GM19239 (cell line): Measurements from ENCODE around the gene NLRC5.
"Not testable (repeated sequence)": the region's sequence is repeated elsewhere in the genome, so short reads cannot be mapped to it uniquely, and the experiment has no call there.

Experiments used
- DNase-seq: peaks from one replicate; pipeline ENCODE4 v3.0.0; 2011; ENCODE audit warnings: low spot score; ENCODE audit not compliant: insufficient read length
- FAIRE-seq: peaks from 2 replicates; lab custom pipeline; 2011; peaks lifted over from hg19 to GRCh38; lab: Jason Lieb, UNC

NLRC5 gene

DNA sequence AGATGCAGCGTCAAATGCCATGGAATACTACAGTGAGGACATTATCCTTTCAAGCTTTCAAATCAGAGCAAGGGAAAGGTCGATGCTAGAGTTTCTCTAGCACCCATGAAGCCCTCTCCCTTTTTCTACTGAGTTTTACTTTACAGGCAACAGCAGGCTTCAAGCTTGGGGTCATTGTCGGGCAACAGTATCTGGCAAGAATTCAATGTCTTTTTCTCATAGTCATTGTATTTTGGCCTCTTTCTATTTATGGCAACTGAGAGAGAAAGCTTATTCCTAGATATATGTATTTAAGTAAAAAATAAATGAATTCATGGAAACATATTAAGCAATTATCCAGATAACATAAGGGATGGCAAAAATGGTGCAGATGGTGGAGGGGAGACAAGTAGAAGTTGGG is 28.0 kb upstream of the NLRC5 start:
- FAIRE-seq (no peak), DNase-seq (no peak)

DNA sequence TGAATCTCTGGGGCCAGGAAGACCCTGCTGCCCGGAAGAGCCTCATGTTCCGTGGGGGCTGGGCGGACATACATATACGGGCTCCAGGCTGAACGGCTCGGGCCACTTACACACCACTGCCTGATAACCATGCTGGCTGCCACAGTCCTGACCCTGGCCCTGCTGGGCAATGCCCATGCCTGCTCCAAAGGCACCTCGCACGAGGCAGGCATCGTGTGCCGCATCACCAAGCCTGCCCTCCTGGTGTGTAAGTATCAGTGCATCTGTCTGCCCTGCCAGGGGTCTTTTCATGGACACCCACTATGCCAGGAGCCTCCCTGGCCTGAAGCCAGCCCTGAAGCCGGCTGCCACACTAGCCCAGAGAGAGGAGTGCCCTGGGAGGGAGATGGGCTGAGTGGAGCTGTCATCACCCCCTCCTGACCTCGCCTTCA is 27.5 kb upstream of the NLRC5 start, which contains the start of gene CETP:
CETP (plus strand) TSS at position 100 of the 431 bp plus-strand sequence; CDS start at position 130, 30 bp downstream.
- FAIRE-seq, result no peak
- DNase-seq, result no peak

DNA sequence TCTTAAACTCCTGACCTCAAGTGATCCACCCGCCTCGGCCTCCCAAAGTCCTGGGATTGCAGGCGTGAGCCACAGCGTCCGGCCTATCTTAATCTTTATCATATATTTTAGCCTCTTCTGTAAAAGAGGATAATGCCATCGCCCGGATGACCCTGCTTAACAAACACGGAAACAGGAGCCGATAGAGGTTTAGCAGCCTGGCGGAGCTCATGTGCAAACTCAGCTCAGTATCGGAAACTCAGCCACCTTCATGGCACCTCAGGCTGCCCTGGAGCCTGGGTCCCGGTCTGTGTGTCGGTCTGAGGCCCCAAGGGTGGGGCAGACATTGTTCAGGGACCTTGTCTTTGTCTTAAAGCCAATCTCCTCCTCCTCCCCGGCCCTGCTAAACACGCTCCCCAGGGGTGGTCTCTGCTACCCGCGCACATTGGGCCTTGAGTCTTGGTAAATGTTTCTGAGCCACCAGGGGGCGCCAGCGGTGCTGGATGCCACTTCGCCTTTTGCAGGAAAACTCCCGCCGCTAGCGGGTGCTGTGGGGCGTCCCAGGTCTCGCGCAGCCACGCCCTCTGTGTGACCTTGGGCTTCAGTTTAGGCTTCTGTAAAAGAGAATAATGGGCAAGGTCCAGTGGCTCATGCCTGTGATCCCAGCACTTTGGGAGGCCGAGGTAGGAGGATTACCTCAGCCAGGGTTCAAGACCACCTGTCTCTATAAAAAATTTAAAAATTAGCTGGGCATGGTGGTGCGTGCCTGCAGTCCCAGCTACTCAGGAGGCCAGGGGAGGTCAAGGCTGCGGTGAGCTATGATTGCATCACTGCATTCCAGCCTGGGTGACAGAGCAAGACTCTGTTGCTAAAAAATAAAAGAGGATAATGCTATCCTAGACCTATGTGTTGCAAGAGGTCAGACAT is 24.9 kb upstream of the NLRC5 start:
- peak; percentile 98 for FAIRE-seq
- peak; percentile 70 for DNase-seq

DNA sequence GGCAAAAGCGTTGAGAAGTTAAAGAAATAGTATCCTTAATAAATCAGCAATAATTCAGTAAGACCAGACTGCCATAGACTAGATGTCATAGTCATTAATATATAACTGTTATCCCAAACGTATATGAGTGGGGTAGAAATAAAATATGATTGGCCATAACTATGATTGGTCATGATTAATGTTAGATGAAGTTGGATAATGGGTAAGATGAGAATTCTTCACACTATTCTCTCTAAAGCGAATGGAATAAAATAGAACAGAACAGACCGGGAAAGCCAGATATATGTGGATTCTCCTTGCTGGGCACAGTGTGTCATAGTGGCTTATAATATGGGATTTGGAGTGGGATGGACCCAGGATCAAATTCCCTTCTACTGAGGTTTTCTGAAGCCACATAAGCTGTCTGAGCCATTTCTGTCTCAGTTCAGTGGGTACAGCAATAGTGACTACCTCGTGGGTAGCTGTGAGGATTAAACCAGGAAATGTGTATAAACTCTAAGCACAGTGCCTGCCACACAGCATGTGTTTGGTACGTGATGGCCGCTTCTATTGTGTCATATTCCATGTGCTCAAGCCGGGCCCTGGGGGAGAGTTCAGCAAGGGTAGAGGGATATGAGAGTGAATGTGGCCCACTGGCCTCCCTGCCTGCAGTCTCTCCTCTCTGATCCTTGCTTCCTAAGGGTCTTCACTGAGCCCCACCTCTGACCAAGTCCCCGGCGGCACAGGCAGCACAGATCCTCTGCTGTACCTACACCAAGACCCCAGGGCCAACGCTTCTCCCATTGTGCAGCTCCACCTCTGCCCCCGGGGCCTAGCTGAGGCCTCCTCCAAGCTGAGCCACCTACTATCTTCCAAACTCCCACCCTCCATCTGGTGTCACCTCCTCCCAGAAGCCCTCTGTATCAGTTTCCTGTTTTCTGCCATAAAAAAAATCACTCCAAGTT is 23.9 kb upstream of the NLRC5 start:
- DNase-seq (no peak), FAIRE-seq (peak; percentile 55)

GRCh38 chr16:56966093-56966475 is 23.3 kb upstream of the NLRC5 start:
- DNase-seq (no peak), FAIRE-seq (no peak)

- FAIRE-seq, result no peak
- no peak for DNase-seq
Measured at GRCh38 chr16:56967733-56968132, 21.6 kb upstream of the NLRC5 start.

DNA sequence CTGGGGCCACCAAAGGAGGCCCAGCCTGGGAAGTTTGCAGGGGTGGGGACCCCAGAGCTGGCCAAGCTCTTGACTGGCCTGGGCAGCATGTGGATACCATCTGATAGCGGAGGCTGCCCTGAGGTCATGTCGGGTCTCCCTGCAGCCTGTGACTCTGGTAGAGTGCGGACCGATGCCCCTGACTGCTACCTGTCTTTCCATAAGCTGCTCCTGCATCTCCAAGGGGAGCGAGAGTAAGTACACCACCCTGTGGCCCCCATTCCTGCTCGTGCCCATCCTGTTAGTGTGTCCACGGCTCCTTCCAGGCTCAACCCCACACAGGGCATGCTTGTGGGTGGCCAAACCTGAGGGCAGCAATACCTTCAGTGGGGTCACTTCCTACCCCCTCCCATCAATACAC is 19.6 kb upstream of the NLRC5 start:
- no peak for DNase-seq
- no peak for FAIRE-seq

DNA sequence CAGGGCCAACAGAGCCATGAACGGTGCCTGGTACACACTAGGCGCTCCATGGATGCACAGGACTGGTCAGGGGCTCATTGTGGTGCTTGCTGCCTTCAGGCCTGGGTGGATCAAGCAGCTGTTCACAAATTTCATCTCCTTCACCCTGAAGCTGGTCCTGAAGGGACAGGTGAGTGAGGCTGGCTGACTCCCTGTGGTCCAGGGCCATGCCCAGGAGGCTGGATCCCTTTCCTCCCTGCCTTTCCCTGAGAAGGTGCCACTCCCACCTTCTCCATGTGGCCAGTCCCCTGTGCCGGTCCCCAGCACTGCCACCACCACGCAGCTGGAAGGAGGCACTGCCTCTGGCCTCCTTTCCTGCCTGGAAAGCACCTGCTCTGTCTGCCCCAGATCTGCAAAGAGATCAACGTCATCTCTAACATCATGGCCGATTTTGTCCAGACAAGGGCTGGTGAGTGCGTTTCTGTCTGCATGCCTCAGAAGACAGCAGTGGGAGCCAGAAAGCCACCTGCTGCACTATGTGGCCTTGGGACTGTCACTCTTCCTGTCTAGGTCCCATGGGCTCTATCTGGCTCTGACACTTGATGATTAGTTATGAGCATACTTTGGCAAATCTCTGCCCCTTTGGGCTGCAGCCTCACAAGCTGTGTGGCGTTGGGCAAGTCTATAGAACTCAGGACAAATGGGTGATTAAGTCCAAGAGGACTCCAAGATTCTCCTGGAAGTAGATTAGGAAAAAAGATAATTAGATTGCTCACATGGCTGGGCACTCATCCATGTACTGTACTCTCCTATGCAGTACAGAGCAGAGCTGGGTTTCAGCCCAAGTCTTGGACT is 18.2 kb upstream of the NLRC5 start:
- DNase-seq, result peak; percentile 42
- FAIRE-seq, result peak; percentile 96

DNA sequence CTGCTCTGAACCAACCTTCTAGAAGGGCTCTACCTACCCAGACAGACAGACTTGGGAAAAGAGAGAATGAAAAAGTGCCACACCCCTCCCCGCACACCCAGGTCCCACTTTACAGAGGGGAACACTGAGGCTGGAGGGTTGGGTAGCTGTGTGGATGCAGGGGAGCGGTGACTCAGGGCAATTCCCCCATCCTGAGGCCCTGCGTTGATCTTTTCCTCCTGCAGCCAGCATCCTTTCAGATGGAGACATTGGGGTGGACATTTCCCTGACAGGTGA is 17.7 kb upstream of the NLRC5 start:
- FAIRE-seq (no peak), DNase-seq (no peak)

DNA sequence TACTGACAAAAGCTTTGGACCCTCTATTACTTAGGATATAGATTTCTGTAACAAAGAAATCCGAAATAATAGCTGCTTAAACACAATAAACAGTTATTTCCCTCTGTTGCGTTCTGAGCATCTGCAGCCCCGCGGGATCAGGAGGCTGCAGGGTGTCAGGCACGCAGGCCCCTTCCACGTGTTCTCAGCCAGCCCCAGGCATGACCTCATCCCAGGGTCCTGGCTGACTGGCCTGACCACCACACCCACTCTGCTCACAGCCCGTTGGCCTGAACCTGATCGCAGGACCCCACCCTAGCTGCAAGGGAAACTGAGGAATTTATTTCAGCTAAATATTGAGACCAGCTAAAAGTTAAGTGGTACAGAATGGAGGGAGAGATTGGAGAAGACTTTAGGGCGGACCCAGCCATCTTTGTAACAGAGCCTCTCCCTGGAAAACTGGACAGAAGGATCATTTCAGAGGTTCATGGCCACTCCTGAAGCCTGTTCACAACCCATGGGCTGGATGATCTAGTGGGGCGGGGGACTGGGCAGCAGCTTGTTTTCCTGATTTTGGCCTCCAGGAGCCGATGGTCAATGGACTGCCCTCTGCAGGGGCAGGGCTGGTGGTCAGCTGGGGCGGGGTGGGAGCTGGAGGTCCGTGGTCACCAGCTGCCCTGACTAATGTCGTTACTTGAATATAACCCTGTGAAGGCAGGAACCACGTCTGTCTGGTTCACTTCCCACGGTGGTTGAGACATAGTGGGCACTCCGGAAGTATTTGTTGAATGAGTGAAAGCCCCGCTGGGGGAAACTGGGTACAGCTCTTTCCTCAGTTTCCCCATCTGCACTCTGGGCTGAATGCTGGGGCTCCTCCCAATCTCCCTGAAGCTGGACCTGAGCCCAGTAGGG is 16.7 kb upstream of the NLRC5 start:
- no peak for FAIRE-seq
- no peak for DNase-seq

DNA sequence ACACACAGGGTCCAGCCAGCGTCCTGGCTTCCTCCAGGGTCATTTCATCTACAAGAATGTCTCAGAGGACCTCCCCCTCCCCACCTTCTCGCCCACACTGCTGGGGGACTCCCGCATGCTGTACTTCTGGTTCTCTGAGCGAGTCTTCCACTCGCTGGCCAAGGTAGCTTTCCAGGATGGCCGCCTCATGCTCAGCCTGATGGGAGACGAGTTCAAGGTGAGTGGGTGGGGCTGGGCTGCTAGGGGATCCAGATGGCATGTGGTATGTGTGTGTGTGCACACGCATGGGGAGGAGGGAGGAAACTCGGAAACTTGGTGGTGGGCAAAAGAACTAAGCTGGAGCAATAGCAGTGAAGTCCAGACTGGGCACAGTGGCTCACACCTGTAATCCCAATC is 16.1 kb upstream of the NLRC5 start:
- no peak for DNase-seq

DNA sequence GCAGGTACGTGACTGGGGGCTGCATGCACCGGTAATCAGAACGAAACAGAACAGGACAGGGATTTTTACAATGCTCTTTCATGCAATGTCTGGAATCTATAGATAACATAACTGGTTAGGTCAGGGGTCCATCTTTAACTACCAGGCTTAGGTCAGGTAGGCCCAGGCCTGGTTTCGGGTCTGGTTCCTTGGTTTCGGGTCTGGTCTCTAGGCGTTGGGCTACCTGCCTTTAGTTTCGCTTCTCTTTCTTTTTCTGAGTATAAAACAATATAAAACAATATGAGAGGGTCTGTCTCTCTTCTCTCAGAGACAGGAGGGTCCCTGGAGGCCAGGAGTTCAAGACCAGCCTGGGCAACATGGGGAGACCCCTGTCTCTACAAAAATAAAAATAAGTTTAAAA is 15.5 kb upstream of the NLRC5 start:
- DNase-seq, FAIRE-seq: not testable (repeated sequence)

More for the DNA sequence above, 16.1 kb upstream of the NLRC5 start:
- FAIRE-seq, result no peak

- DNase-seq (no peak), FAIRE-seq (no peak)
Measured at GRCh38 chr16:56974549-56975300, 14.6 kb upstream of the NLRC5 start.

- FAIRE-seq, result peak; percentile 56
- DNase-seq, result no peak
Measured at GRCh38 chr16:56975714-56976113, 13.6 kb upstream of the NLRC5 start.

- FAIRE-seq (no peak), DNase-seq (no peak)
Measured at GRCh38 chr16:56977216-56977615, 12.1 kb upstream of the NLRC5 start.

DNA sequence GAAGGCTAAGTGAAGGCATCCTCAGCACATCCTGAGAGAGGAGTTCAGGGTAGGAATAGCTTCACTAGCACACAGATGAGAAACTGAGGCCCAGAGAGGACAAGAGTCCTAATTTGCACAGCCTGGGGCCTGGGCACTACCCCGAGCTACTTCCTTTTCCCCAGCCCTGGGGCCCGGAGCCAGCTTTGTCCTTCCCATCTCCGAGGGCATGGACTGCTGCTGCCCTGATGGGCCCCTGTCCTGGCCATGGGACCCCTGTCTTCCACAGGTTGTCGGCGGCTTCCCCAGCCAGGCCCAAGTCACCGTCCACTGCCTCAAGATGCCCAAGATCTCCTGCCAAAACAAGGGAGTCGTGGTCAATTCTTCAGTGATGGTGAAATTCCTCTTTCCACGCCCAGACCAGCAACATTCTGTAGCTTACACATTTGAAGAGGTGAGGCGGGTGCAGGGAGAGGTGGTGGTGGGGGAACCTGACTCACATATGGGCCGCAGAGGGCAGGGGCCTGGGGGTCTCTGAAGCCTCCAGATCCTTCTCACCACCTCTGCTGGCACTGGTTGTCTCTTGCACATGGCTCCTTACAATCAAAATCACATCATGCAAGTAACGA is 11.4 kb upstream of the NLRC5 start:
- DNase-seq (no peak), FAIRE-seq (no peak)

DNA sequence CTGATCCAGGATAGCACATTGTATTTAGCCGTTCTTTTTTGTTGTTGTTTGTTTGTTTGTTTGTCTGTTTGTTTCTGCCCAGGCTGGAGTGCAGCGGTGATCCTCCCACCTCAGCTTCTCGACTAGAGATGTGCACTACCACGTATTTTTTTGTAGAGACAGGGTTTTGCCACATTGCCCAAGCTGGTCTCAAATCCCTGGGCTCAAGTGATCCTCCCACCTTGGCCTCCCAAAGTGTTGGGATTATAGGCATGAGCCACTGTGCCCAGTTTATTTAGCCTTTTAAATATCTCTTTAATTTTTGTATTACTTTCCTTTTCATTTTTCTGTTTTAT is 9.2 kb upstream of the NLRC5 start:
- FAIRE-seq, result peak; percentile 68
- DNase-seq, result no peak
